GM18951 (cell line): ENCODE data around the gene CHFR.
A peak's percentile ranks its signal among the peaks of the same experiment; 100 is the strongest.
"Not testable (repeated sequence)": the region's sequence is repeated elsewhere in the genome, so short reads cannot be mapped to it uniquely, and the experiment has no call there.

Experiments
- POLR2A ChIP-seq: IDR thresholded peaks from 4 replicates; pipeline ENCODE4 v1.6.1; 2011; ENCODE audit warnings: mild to moderate bottlenecking; ENCODE audit not compliant: insufficient read length, insufficient read depth; ENCODE audit errors: extremely low read depth
- in situ Hi-C: fragments of 300-500 bp; cut with MboI; formaldehyde crosslinking; loops from one replicate; pipeline ENCODE4 v1.12.0; 2022; ENCODE audit warnings: low sequenced_read_pairs, mixed read lengths, inconsistent platforms; ENCODE audit not compliant: unreplicated experiment

The CHFR gene

GRCh38 chr12:132840536-132840935, 46.9 kb downstream of the CHFR start:
- no peak for TF ChIP-seq POLR2A
- in situ Hi-C loops = no loop called here

- in situ Hi-C loops = no loop called here
- TF ChIP-seq POLR2A = no peak
These were observed 47.7 kb downstream of the CHFR start for GRCh38 chr12:132839558-132840235.

GRCh38 chr12:132838410-132839080, 48.9 kb downstream of the CHFR start:
- TF ChIP-seq POLR2A = no peak
- in situ Hi-C loops = no loop called here

DNA sequence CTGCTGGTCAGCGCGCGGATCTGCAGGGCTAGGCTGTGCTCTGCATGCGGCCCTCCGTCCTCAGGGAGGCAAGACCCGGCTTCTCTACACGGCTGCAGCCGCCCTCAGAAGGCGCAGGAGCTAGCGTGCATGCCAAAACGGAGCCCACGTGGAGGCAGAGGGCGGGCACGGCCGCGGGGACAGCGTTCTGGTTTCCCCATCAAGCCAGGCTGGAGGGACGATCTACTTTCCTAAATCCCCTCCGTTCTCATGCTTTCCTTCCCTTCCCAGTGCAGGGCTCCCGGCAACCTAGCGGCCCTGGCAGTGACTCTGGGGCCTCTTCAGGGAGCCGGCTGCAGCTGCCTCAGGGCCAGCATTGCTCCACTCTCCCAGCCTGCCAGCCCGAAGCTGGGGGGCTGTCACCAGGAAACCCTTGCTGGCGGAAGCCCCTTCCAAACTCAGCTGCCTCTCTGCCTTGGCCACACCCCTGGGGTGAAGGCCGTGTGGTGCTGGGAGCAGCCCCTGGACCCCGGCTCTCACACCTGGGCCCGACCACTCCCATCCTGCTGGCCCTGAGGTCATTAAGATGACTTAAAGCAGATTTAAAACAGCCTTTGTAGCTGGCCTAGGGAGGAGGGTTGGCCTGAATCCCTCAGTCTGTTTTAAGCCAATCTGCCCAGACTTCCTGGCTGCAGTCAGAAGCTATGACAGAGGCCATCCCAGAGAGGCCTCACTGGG, 49.6 kb downstream of the CHFR start:
- in situ Hi-C loops = no loop called here
- TF ChIP-seq POLR2A = no peak

DNA sequence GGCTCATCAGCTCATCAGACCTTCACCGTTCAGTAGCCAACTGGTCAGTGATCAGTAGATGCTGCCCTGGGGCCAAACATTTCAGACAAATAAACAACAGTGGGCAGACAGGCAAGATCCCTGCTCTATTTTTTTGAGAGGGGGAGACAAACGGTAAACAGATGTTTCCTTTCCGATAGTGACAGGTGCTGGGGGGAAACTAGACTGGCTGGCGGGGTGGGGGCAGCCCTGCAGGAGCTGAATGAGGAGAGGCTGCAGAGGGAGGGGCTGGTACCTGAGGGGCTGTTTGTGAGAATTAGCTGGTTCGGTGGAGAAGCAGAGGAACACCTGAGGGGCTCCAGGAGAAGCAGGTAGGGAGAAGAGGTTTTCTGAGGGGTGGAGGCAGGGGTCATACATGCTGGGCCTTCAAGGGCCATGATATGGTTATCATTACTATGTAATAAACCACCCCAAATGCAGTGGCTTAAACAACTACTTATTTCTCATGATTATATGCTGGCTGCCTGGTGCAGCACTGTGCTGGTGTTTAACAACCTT, 50.5 kb downstream of the CHFR start:
- no peak for TF ChIP-seq POLR2A
- in situ Hi-C loops = no loop called here

DNA sequence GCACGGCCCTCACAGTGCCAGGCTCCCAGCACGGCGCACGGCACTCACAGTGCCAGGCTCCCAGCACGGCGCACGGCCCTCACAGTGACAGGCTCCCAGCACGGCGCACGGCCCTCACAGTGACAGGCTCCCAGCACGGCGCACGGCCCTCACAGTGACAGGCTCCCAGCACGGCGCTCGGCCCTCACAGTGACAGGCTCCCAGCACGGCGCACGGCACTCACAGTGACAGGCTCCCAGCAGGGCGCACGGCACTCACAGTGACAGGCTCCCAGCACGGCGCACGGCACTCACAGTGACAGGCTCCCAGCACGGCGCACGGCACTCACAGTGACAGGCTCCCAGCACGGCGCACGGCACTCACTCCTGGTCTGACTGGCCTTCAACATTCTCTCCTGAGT, 51.2 kb downstream of the CHFR start:
- in situ Hi-C loops = not testable (repeated sequence)

- TF ChIP-seq POLR2A = no peak
- in situ Hi-C loops = no loop called here
These were observed 52.1 kb downstream of the CHFR start for GRCh38 chr12:132835076-132836025.

- no peak for TF ChIP-seq POLR2A
- in situ Hi-C loops = no loop called here
These were observed 53.2 kb downstream of the CHFR start for GRCh38 chr12:132834181-132834711.

GRCh38 chr12:132833341-132833740, 54.1 kb downstream of the CHFR start:
- TF ChIP-seq POLR2A = no peak
- in situ Hi-C loops = no loop called here

- TF ChIP-seq POLR2A = no peak
These were observed 55.6 kb downstream of the CHFR start for GRCh38 chr12:132831771-132832170.

GRCh38 chr12:132828706-132829534, 58.5 kb downstream of the CHFR start, which contains the start of gene GOLGA3:
TSS of gene GOLGA3 (minus strand) at chr12:132828869. CDS start at chr12:132822128, 6,741 bp downstream.
- TF ChIP-seq POLR2A = peak; percentile 87

More at GRCh38 chr12:132831771-132832170, 55.6 kb downstream of the CHFR start:
- in situ Hi-C loops = no loop called here

More at GRCh38 chr12:132828706-132829534, 58.5 kb downstream of the CHFR start, which contains the start of gene GOLGA3:
- in situ Hi-C loops = no loop called here
